Stimulated activated CD4-positive, alpha-beta T cell treated with anti-CD3 and anti-CD28 coated beads, Interleukin-15, amount 100 ng/mL, for 24 hours (primary cell): Measurements from ENCODE around the gene TJP2.
A peak's percentile ranks its signal among the peaks of the same experiment; 100 is the strongest.

ENCODE experiments used
- DNase-seq: peaks from one replicate; pipeline ENCODE4 v3.0.0-alpha.2; 2020

Gene TJP2

DNA sequence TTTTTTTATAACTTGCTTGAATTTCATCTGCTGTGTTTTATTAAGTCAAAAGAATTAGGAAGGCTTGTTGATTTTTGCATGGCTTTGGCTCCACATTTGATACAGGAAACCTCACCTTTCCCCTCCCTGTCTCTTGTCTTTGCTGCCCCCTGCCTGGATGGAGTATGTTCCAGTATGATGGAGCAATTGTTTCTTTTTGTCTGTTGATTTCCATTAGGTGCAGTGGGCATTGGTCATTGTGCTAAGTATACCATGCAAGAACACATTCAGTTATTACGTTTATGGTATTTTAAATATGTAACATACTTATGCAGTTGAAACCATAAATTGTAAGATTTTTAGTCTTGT is 19.6 kb downstream of the TJP2 start:
- no peak for DNase-seq

DNA sequence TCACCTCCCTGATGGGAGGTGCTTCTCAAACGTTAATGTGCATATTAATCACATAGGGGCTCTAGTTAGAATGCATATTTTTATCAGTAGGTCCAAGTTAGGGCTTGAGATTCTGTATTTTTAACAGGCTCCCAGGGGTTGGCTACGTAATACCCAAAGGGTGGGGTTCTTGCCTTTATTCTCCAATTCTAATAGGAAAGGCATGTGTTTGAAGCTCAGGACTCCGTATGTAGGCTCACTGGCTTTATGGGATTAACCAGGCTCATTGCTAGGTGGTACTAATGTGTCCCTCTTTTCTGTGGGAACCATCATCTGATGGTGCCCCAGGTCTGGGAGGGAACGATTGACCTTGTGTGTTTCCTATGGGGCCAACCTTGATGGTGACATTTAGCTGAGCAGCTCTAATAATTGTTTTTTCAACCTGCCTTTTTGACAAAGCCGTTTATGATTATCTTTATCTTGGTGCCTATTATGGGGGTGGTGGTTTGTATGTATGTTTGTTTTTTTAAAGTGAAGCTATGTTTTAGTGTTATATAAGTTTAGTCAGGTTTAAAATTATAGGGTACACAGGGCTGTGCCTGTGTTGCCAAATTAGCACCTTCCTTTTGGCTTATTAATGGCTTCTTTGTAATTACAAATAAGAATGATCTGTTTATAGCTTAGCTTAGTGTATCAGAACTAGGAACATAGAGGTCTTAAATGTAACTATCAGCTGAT is 20.8 kb downstream of the TJP2 start:
- DNase-seq, result no peak

DNA sequence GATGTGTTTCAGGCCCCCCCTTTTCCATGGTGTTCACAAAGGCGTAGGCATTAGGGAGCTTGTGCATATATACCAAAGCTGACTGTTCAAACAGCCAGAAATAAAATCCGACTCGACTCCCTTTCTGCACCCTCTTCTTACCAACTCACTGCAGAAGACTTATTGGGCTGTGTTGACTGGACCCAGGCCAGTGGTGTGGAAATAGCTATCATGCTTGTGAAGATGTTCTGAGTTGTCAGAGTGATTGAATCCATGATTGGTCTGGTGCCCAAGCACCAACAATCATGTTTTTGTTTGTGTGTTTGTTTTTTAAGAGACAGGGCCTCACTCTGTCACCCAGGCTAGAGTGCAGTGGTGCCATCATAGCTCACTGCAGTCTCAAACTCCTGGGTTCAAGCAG is 21.6 kb downstream of the TJP2 start:
- DNase-seq, result no peak

DNA sequence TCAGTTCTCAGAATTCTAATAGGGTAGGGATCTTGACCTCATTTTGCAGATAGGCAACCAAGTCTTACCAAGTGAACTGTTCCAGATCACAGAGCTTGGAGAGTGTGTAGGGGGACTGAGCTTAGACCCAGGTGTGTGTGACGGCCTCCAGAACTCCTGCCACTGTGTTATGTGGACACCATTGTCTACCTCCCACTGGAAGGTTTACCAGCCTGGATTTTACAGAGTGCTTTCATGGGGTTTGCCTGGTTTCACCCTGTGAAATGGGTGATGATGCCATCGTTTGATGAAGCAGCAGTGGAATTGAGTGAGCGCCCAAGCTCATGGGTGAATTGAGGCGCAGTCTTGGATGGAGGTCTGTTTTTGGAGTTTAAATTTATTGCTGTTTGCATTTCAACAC is 23.6 kb downstream of the TJP2 start:
- DNase-seq, result no peak

DNA sequence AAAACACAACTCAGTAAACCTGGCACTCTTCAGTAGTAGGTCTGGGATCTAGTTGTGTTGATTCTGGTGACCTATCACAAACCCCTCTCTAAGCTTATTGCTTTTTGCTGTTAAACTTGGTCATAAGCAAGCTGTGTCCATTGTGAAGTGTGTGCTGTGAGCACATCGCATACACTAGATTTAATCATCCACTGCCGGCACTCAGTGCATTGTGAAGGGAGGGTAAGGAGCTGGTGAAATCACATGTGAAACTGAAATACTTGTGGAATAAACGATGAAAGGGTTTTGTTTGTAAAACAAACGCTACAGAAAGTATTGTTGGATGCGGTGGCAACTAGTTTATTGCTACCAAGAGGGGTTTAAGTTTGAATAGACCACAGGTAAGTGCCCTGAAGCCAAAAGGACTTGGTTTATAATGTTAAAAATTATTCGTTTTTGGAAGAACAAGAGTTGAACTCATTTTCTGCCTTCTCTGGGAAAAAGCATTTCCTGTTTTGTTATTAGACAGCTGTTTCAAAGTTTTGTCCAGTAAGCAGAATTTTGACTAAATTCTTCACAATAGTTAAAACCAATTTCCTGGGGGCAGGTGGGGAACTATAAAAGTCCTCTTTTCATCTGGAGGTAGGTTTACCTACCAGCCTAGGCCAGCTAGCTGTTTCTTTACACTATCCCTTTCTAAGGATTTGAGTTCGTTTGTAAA is 24.6 kb downstream of the TJP2 start:
- DNase-seq, result no peak

DNA sequence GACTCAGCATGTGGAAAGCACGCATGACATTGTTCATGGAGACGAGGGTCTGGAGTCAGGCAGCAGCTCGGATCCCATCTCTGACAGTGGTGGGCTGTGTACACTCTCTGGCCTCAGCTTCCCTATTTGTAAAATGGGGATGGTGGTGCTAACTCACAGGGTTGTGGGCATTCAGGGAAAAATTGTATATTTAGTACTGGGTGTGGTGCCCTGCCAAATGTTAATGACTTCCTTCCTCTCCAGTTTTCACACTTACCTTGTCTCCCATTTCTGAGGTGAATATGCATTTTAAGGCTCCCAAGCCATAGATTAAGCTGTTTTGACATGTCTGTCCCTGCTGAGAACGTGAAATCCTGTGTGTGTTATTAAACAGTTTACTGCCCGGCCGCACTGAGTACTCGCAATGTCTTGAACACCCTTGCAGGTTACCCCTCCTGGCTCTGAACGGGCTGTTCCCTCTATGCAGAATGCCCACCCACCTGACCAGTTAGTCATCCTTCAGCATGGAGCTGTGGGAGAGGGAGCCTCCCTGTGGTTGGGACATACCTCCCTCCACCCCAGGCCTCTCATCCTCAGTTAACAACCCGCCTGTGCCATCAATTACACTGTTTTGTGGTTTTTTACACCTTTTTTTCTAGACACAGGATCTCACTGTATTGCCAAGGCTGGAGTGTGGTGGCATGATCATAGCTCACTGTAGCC is 25.8 kb downstream of the TJP2 start:
- DNase-seq, result peak; percentile 8

DNA sequence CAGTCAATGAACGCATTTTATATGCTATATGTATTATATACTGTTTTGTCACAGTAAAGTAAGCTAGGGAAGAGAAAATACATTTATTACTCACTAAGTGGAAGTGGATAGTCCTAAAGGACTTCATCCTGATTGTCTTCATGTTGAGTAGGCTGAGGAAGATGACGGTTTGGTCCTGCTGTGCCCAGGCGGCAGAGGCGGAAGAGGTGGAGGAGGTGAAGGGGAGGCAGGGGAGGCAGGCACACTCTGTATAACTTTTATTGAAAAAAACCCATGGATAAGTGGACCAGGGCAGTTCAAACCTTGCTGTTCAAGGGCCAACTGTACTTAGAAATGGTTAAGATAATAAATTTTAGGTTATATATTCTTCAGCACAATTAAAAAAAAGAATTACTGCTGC is 28.5 kb downstream of the TJP2 start:
- DNase-seq, result no peak

DNA sequence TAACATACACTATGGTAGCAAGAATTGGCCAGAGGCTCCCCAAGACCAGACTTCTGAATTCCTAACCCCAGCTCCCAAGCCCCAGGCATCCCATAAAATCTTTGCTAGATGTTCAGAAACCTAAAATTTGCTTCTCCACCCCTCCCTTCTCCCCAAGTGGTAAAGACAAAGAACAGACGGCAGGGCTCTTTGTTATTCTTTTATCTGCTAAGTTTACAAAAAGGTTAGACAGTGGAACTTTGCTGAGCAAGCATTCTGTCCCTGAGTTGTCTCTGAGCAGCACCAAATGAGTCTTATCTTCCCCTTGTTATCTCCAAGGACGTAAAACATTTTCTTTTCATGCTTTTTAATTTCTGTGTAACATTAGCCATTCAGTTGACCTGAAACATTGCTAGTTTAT is 30.2 kb downstream of the TJP2 start:
- no peak for DNase-seq

DNA sequence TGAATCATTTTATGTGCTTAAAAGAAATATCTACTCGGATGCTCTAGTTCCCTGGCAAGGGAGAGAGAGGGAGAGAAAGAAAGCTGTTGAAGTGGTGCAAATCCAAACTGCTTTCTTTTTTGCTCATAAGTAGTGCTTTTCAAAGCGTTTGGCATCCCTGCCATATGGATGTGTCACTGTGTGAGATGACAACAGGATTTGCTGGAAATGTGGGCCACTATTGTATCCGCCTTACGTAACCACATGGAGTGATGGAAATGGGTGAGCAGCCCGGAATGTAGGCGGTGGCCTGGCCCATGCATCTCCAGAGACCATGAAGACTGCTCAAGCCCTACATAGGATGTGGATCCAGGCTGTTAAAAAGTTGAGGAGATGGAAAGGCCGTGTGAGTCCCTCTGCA is 30.8 kb downstream of the TJP2 start:
- DNase-seq, result no peak

DNA sequence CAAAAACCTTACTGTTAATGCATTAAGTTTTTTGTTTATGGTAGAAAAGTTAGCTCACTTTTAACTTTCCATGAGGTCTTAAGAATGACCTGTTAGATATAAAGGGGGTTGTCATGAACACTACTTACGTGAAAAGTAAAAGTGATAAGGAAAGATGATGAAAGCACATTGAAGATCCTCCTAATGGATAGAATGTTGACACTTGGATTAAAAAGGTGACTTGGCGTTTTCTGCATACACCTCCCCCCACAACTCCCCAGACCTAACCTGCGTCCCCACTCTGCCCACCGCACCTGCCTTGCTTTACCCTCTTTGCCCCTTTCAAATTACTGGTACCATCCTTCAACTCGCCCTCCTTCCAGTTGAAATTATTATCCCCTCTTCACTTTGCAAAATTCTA is 32.0 kb downstream of the TJP2 start:
- DNase-seq, result no peak

DNA sequence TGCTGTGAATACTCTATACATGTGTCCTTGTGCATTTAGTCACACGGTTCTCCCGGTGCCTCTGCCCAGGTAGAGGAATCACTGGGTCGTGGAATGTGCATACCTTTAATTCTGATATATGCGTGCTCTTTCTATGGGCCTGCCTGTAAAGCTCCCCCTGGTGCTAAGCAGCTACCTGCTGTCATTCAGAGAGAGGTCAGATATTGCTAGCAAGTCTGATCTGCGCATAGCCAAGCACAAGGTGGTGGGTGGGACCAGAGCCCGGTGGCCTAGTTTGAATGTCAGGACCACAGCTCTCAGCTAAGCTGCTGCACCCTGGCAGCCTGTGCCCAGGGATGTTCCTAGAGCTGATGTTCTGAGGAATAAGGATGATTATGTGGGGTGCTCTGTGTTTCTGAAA is 33.4 kb downstream of the TJP2 start:
- DNase-seq, result no peak

DNA sequence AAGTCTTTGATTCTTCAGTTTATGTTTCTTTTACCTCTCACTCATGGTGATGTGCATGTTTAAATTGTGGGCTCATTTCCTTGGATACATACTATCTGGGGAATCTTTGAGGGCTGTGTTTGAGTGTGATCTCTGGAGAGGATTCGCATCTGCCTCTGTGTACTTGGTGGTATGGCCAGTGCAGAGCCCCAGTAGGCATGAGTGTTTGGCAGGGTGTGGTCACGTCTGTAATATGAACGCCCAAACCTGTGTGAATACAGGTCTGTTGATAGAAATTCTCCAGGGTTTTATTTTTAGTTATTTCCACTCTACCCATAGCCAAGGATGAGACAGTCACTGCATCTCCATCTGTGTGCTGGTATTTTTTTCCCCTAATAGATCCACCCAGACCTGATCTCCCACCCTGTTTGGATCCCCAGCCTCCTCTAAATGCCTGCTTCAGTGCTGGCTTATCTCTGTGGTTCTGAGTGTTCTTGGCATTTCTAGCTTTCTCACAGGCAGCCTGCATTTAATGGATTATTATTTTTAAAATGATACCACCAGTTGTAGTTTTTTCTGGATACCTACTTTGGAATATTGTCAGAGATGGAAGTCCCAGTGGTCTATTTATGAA is 37.5 kb downstream of the TJP2 start:
- DNase-seq, result no peak

DNA sequence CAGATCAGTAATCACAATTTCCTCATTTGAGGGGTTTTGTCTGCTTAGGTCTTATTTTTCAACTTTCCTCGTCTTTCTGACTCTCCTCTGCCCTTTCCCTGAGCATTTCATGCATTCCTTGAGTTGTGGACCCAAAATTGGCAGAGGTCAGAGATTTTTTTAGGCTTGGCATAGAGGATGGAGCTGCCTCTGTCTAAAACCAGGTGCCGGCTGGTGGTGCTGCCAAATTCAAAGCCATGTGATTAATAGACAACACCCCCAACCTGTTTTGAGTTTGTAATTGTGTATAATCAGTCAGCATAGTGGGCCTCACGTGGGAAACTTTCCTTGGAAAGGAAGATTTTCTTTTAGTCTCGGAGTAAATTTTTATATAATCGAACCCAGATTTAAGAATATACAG is 39.6 kb downstream of the TJP2 start:
- no peak for DNase-seq

DNA sequence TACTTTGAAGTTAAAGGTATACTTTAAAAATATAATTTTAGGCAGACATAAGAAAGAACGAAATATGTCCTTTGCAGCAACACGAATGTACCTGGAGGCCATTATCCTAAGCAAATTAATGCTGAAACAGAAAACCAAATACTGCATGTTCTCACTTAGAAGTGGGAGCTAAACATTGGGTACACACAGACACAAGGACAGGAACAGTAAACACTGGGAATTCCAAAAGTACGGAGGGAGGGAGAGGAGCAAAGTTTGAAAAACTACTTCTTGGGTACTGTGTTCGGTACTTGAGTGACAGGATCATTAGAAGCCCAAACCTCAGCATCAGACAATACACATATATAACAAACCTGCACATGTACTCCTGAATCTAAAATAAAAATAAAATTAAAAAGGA is 40.9 kb downstream of the TJP2 start:
- DNase-seq, result no peak

DNA sequence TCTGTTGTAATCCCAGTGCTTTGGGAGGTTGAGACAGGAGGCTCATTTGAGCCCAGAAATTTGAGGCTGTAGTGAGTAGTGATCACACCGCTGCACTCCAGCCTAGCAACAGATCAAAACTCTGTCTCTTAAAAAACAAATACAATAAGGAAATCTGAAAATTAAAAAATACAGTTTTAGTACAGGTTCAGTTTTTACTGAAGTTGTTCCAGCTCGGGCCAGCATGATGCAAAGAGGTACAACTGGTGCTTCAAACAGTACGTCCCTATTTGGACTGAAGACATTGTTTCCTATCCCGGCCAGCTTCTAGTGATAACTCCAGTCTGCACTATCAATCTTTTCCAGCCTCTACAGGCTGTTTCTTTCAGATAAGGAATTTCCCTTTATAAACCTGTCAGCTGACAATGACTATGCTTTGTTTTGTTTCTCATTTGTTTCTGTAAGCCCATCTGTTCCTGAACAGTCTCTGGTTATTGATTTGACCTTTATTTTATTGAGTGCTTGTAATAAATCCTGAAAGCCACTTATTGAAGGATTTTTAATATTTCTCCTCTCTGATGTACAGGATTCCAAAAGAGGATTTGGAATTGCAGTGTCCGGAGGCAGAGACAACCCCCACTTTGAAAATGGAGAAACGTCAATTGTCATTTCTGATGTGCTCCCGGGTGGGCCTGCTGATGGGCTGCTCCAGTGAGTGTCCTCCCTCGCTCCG is 41.9 kb downstream of the TJP2 start:
- no peak for DNase-seq

DNA sequence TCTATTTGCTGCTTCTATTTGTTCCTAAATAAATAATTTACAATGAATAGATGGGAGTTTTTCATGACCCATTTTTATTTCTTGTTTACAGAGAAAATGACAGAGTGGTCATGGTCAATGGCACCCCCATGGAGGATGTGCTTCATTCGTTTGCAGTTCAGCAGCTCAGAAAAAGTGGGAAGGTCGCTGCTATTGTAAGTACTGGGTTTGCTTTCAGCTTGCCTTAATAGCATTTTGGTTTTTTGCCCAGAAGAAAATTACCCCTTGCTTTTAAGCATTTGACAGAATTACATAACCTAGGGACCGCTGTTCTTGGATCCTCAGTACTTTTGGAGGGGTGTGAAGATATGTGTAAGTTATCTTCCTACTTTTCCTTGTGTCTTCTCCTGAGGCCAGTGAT is 44.1 kb downstream of the TJP2 start:
- DNase-seq, result no peak

DNA sequence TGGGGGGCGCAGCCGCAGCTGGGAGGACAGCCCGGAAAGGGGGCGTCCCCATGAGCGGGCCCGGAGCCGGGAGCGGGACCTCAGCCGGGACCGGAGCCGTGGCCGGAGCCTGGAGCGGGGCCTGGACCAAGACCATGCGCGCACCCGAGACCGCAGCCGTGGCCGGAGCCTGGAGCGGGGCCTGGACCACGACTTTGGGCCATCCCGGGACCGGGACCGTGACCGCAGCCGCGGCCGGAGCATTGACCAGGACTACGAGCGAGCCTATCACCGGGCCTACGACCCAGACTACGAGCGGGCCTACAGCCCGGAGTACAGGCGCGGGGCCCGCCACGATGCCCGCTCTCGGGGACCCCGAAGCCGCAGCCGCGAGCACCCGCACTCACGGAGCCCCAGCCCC is 47.0 kb downstream of the TJP2 start:
- no peak for DNase-seq

DNA sequence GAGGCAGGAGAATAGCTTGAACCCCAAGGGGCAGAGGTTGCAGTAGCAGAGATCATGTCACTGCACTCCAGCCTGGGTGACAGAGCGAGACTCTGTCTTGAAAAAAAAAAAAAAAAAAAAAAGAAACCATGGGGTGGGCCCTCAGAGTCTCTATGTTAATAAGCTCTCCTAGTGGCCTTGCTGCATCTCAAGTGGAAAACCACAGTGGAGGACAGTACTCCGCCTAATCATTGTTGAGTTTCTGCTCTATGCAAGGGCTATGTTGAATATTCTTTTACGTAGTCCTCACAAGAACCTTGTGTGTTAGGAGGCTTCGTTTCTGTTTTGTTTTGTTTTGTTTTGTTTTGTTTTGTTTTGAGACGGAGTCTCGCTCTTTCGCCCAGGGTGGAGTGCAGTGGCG is 48.9 kb downstream of the TJP2 start:
- DNase-seq, result no peak

DNA sequence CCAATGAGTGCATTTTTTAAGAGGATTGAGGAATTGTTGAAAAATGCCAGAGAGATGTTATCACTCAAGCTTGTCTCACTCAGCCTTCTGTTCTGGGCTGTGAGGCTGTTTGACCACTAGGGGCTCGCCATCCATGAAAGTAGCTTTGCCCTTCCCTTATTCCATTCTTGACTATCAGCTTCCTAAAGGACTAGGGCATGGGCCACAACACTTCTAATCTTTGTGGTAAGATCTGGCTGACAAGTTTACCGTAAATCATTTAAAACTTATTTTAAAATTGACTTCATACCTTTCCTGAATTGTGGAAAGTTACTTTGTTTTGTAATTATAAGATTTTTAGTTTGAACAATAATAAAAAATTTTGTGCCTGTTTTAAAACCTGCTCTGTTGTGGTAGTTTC is 49.5 kb downstream of the TJP2 start:
- peak; percentile 4 for DNase-seq

DNA sequence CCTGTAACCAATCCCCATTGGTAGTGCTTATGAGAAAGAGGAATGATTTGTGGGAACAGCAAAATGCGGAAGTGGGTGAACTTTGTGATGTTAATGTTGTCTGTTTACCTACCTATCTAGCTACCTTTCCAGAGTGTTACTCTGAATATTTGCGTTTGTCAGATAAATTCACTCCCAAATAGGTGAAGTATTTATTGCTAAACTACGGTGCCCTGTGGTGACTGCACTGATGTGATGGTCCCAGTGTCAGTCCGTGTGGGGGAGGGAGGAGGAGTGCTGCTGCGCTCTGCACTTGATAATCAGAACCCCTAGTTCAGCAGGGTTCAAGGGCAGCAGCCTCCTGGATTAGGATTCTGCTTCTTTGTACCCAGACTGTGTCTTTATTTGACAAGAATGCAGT is 55.3 kb downstream of the TJP2 start:
- DNase-seq, result no peak

DNA sequence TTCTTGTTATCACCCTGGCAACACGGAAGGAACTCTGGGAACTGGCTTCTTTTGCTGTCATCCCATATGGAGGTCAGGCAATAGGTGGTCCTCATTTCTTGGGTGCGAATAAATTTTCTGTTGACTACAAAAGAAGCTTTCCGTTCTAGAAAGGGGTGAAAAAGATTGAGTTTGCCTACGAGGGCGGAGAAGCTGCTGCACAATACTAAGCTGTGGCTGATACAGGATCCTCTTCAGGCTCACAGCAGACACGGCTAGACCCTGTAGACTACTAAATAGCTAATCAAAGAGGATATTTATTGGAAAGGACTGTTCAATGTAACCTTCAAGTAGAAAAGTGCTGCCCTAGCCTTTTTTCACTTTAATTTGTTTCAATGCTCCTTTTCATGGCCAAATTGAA is 58.1 kb downstream of the TJP2 start:
- DNase-seq, result no peak

DNA sequence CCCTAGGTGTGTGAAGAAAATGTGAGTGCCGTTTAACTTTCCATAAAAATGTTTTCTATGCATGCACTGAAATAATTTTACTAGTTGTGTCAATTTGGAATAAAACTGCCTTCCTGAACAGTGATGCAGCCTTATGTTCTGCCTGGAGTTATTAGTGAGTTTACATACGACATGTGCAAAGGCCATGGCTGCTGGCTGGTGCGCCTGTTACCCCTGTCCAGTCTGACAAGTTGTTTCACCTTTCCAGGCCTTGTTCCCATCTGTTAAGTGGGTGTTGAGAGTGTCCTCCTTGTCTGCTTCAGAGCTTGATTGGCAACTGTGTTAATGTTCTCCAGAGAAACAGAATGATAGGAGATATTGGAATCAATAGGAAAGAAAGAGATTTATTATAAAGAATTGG is 60.6 kb downstream of the TJP2 start:
- DNase-seq, result no peak

DNA sequence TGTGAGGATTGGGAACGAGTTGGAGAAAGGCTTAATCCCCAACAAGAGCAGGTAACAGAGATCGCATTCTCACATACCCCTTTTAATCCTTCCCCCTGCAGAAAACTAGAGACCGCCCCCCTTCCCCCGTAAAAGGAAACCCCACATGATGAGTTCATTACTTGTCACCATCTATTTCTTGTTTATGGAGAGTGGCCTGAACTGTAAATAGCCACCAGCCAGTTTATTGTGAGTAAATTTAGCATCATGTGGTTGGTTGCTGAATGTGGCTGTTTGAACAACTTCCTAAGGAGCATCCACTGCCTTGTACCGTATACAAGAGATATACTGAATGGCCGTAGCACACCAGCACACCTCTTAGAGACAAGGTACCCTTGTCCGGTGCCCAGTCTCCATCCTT is 62.1 kb downstream of the TJP2 start:
- no peak for DNase-seq
